SIG-M5 treated with dmso at 0.1 percent for 504 hours (cell line): Measurements from ENCODE around the gene SLC6A18.
"Not testable (repeated sequence)": the region's sequence is repeated elsewhere in the genome, so short reads cannot be mapped to it uniquely, and the experiment has no call there.

Source experiments
- DNase-seq: peaks from one replicate; lab custom pipeline; 2025; ENCODE audit not compliant: unreplicated experiment; lab: John Stamatoyannopoulos, UW

The SLC6A18 gene

DNA sequence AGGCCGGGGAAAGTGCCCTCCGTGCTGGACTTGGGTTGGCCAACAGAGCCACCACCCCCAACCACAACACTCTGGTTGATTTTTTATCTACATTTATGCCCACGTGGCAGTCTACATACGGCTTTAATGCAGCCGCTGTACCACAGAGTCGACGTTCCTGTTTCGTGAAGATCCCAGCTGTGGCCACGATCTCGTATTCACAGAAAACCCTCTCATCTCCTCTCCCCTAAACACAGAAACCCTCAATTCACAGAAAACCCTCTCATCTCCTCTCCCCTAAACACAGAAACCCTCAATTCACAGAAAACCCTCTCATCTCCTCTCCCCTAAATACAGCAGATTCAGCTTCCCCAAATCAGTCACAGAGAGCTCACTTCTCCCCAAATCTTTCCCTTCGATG is 3.8 kb downstream of the SLC6A18 start:
- not testable (repeated sequence) for DNase-seq

DNA sequence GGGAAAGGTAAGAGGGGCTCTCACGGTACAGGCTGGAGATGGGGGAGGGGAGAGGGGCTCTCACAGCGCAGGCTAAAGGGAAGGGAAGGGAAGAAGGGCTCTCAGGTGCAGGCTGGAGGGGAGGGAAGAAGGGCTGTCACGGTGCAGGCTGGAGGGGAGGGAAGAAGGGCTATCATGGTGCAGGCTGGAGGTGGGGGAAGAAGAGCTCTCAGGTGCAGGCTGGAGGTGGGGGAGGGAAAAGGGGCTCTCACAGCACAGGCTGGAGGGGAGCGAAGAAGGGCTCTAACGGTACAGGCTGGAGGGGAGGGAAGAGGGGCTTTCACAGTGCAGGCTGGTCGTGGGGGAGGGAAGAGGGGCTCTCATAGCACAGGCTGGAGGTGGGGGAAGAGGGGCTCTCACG is 4.6 kb downstream of the SLC6A18 start:
- no peak for DNase-seq

DNA sequence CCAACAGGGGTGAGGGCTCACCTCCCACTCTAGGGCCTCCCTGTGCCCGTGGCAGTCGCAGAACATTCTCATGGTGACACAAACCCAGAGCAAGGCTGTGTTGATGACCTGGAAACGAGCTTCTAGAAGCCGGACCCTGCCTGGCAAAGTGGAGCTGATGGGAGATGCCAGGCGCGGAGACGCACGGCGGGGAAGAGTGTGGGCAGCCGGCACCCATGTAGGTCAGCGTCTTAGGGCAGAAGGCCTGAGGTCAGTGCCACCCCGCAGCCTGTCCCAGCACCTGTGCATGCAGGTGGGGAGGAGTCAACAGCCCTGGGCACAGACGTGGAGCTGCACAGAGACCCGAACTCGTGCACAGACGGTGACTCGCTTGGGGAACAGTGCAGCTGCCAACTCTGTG is 5.4 kb downstream of the SLC6A18 start:
- no peak for DNase-seq

DNA sequence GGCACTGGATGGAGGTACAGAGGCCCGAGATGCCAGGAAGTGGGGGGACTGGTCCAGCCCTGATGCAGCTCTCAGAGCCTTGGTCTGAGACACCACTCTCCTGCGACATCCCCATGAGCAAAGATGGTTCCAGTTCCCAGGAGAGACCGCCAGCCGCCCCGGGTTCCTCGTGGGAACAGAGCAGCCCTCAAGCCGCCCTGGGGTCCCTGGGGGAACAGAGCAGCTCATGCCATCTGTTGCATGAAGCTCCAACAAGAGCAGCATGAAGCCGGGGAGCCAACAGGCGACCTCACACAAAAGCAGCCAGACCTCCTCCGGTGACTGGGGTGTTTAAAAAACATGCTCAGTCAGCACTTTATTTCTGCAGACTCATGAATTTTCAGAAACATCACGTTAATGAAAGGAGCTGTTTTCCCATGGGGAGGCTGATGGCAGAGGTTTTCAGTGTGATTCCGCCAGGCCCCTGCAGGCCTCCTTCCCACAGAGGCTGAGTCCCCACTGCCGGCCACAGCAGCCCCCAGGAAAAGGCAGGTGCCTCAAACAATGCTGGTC is 6.2 kb downstream of the SLC6A18 start:
- DNase-seq: no peak

DNA sequence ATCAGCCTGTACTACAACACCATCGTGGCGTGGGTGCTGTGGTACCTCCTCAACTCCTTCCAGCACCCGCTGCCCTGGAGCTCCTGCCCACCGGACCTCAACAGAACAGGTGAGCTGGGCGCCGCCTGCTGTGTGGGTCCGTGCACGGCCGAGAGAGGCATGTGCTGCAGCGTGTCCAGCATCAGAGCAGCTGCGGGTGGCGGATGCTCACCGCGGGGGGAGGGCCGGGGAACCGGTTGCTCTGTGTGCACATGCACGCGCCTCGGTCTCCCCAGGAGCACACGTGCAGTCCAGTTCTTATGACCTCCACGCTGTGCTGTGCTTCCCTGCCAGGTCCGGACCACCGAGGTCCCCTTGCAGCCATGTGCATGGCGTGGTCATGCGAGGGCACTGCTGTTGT is 7.6 kb downstream of the SLC6A18 start:
- DNase-seq: no peak

DNA sequence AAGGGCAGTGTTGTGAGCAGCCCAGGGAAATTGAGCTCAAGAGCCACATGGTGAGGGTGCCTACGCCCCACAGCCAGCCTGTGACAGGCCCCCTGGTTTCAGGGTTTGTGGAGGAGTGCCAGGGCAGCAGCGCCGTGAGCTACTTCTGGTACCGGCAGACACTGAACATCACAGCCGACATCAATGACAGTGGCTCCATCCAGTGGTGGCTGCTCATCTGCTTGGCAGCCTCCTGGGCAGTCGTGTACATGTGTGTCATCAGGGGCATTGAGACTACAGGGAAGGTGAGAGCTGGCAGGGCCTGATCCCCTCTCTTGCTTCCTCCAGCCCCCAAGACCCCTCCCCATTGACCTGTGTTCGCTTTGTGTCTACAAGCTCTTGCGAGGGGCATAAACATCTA is 10.2 kb downstream of the SLC6A18 start:
- peak; percentile 0 for DNase-seq

DNA sequence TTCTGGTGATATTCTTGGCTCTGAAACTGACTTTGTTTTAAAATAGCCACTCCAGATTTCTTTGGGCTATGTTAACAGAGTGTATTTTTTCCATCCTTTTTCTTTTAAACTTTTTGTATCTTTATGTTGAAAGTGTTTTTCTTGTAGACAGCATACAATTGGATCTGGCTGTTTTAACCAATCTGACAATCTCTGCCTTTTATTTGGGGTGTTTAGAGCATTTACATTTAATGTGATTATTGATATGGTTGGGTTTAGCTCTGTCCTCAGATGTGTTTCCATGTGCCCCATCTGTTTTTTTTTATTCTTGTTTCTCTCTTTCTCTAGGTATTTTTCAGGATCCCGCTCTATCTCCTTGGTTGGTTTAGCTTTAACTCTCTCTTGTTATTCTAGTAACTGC is 10.7 kb downstream of the SLC6A18 start:
- no peak for DNase-seq

DNA sequence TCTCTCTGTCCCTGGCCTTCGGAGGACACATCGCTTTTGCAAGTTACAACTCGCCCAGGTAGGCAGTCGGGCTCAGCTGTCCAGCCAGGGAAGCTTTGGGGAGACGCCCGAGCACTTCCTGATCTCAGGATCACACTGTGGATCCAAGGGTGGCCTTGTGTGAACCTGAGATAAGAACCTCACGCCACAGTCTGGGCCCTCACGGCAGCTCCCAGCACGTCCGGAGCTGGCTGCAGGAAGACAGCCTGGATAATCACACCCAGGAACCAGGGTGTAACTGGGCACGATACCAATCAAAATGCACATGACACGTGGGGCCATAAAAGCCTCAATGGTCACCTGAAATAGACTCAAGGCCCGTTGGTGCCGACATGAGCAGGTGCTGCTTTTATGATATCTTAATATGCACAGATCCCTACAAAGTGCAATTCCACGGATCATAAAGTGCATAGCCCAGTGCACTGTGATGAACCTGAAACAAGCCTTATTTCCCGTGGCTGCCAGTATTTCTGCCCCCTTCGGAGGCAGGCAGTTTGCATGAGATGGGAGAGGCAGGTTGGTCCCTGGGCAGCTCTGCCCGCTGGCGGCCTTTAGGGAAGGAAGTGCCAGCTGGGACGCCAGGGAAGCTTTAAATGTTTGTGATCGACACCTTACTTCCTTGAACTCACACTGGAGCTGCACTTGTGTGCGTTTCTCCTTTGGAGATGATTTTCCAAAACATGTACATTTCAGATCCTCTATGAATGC is 14.5 kb downstream of the SLC6A18 start:
- no peak for DNase-seq

DNA sequence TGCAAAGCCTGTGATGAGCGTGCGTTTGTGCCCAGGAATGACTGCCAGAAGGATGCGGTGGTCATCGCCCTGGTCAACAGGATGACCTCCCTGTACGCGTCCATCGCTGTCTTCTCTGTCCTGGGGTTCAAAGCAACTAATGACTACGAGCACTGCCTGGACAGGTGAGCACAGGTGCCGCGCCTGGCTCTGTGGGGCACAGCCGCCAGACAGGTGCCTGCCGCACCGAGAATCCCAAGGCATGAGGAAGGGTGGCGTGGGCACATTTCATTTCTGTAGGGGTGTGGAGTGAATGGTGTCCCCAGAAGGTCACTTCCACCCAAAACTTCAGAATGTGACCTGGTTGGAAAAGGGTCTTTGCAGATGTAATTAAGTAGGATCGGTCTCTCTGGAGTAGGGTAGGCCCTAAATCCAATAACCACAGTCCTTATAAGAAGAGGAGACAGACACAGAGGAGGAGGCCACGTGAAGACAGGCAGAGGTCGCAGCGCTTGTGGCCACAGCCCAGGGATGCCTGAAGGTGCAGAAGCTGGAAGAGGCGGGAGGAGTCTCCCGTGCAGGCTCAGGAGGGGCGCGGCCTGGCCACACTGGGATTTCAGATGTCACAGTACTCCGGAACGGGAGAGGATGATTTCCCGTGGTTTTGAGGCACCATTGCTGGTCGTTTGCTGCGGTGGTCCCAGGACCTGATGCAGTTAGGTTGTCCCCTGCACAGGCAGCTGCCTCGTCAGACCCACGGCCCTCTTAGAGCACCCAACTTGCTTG is 15.5 kb downstream of the SLC6A18 start:
- no peak for DNase-seq

DNA sequence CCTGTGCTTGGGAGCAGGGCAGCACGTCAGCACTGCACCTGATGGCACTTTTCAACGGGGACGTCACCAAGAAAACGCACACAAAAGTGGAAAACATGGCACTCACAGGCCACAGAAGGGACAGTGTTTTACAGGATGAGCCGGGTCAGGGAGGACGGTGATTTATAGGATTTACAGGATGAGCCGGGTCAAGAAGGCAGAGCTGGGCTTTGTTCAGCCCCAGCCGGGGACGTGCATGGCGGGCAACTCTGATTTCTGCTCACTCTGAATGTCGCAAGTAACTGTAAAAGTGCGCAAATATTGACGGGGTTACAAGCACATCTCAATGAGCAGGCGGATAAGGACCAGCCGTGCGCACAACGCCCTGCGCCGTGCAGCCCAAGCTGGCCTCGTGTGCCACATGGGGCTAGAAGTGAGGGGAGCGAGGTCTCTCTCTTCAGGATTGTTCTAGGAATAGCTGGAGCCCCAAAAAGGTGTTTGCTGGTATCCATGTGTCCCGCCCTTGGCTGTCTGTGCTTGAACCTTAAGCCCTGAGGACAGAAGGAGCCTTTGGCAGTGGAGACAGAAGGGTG is 16.4 kb downstream of the SLC6A18 start:
- no peak for DNase-seq

DNA sequence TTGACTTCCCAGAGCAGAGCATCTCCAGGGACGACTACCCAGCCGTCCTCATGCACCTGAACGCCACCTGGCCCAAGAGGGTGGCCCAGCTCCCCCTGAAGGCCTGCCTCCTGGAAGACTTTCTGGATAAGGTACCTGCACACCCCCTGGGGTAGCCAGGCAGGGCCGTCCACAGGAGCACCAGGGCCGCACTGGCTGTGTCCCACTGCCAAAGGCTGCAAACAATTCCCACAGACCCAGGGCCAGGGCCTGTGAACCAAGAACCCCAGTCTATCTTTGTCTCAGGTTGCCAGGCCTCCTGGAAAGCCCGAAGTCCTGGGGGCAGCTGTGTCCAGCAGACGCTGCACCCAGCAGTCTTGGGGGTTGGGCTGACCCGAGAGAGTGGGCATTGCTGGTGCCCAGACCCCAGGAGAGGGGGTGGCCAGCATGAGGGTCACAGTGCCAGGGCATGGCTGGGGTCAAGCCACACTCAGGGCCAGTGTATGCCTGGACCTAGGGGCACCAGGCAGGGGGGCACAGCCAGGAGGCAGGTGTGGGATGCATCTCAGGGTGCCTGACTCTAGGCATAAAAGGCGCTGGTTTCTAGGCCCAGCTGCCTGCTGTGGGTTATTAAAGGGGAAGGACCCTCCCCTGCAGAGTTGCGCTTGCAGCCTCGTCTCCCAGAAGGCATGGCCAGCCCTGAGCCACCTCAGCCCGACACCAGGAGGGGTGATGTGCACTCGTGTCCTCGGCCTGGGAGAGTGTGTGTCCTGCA is 17.7 kb downstream of the SLC6A18 start:
- no peak for DNase-seq

DNA sequence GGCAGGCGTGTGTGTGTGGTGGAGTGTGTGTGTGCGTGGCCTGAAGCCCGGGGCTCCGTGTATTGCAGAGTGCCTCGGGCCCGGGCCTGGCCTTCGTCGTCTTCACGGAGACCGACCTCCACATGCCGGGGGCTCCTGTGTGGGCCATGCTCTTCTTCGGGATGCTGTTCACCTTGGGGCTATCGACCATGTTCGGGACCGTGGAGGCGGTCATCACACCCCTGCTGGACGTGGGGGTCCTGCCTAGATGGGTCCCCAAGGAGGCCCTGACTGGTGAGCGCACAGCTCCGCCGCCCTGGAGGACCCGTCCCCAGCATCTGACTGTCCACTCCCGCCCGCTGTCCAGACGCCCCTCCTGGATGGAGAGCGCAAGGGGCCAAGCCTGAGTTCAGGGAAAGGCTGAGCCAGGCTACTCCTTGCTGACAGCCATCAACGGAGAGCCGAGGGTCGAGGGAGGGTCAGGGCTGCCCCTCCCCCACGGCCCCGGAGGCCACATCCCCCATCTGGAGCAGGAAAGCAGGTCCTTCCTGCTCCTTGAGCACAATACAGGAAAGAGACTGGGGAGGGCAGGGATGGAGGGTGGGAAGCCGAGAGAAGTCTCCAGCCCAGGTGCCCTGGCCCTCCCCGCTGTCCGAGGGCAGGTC is 18.4 kb downstream of the SLC6A18 start:
- no peak for DNase-seq

DNA sequence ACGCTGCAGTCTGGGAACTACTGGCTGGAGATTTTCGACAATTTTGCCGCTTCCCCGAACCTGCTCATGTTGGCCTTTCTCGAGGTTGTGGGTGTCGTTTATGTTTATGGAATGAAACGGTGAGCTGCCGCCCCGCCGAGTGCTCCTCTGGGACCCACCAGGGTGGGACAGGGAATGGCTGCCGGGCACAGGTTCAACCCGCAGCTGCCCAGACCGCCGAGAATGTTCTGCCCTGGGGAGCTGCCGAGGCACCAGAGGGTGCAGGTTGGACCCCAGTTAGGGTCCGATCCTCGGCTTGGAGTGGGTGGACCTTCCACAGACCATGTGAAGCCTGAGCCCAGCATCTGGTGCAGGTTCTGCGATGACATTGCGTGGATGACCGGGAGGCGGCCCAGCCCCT is 19.1 kb downstream of the SLC6A18 start:
- no peak for DNase-seq

DNA sequence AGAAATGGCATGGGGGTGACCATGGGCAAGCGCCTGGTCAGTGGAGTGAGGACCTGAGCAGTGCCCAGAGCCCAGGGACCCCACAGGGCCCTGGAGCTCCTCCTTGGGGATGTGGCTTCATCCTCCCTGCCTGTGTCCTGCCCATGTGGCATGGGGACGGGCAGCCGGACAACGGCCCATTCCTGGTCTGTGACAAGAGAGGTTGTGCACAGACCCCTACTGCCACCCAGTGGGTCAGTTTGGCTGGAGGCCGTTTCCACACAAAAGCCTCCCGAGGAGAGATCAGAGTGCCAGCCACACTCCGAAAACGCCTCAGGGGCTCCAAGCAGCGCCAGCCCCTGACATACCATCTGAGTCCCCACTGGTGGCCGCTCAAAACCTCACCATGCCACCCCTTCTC is 19.8 kb downstream of the SLC6A18 start:
- DNase-seq: no peak

DNA sequence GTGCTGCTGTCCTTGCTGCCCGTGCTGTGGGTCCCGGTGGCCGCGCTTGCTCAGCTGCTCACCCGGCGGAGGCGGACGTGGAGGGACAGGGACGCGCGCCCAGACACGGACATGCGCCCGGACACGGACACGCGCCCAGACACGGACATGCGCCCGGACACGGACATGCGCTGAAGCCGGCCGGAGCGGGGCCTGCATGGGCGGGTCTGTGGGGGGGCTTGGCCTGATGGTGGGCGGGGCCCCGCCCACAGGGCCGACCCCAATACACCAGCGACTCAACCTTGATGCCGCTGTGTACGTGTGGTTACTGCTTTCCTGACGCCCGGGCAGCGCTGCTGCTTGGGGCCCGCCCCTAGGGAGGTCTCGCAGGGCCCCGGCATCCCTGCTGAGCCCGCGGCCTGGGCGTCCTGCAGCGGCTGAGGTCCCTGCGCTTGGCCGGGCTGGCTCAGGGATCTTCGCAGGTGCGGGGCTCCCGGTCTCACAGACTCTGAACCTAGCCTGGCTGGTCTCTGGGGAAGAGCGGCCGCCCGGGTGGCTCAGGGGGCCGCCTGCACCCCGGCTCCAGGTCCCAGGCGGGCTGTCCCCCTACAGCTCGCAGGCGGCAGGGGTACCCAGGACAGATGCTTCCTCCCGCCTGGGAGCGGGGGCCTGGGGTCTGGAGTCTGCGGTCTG is 20.9 kb downstream of the SLC6A18 start:
- no peak for DNase-seq

DNA sequence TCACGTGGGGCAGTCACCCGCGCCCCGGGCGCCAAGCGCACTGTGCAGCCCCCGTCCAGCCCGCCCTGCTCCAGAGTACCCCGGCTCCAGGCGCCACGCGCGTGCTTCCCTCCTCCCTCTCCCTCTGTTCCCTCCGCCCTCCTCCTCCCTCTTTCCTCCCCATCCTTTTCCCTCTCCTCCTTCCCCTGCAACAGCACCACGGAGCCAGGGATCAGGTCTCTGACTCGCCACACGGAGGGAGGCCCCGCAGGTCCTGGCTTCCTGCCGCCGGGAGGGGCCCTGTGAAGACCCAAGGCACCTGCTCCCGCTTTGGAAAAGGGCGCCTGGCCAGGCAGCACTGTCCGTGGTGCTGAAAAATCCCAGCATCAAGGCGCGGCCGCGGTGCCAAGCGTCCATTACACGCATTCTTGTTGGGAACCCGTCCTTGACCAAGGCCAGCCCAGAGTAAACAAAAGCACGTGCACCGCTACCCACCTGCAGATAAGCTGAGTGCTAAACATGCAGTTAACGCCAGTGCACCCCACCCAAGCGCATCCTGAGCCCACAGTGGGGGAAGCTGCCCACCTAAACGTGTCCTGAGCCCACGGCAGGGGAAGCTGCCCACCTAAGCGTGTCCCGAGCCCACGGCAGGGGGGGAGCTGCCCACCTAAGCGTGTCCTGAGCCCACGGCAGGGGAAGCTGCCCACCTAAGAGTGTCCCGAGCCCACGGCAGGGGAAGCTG is 21.7 kb downstream of the SLC6A18 start:
- no peak for DNase-seq

DNA sequence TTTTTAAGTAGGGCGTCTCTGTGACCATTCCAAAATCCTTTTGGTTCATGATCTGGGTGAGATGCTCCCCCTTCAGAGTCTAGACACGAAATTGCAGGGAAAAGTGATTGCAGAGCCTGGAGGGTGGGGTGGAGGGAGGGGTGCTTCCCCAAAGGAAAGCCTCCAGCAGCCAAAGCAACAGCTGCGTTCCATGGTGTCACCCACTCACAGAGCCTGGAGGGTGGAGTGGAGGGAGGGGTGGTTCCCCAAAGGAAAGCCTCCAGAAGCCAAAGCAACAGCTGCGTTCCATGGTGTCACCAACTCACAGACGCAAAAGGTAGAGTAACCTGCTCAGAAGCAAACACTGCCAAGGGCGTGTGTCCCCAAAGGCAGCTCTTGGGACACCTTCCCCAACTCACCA is 22.6 kb downstream of the SLC6A18 start:
- DNase-seq: no peak

DNA sequence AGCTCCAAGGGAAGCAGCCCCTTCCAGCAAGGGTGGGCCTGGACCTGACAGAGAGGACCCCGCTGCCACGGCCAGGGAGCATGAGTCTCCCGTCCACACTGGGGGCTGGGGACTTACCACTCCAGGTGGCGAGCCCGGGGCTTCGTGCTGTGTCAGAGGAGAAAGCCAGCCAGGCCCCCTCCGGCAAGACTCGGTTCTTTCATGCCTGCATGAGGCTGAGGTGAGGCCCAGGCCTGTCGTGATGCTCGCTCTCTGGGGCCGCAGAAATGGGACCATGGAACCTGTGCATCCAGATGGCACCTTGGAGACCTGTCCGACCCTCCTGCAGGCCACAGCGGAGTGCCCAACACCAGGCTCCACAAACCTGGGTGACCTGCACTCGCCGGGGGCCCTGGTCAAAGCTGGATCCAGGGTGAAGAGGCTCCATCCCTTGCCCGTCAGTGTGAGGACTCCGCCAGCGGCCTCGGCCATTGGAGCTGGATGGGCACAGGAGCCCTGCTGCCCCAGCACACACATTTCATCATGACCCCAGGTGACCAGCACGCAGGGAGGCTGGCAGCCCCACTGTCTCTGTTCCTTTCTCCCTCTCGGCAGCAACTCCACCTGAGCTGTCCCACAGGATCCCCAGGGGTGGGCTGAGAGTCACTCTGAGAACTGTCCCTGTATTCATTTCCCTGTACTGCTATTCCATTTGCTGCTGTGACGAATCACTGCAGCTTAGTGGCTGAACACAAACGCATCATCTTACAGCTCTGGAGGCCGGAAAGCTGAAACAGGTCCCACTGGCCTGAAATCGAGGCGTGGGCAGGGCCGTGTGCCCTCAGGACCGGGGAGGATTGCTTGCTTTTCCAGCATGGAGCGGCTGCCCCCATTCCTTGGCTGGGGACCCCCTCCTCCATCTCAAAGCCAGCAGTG is 24.4 kb downstream of the SLC6A18 start:
- DNase-seq: no peak
